ENCODE measurements around the gene RAB30. TPM values are rescaled to one million over a fixed set of nuclear protein-coding genes. Genes with fewer than 3 reads are reported as not detected.

Gene RAB30
- polyA plus RNA-seq, 3 donors, result 0.11 to 0.67 (median 0.54) TPM

DNA sequence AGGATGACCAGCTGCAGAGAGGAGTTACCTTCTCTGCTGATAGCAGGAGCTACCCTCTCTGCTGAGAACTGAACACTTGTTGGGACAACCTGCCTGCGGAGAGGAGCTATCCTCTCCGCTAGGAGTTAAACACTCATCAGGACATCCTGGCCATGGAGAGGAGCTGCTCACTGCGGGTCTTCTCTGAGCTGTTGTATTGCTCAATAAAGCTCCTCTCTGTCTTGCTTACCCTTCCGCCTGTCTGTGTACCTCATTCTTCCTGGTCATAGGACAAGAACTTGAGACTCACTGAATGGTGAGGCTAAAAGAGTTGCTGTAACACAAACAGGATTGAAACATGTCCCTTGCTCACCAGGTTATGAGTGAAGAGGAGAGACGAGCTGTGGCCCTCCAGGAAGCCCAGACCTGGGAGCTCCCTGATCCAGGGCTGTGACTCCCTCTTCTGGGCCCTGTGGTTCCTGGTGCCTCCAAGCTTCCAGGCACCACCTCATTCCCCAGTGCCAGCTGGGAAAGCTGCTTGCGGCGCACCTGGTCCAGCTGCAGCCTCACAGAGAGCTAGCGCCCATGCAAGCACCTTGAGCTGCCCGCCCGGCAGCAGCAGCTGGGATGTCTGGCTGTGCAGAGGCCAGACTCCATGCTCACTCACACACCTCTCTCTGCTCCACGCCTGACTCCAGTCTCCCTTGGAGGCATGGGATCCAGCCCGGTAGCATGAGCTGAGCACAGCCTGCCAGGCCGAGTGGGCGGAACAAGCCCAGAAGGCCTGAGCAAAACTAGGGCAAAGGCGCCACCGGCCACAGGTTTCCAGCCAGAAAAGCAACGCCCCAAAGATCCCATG lies 50.5 kb downstream of the RAB30 start:
- 90% methylated on average over 10 of the region's 17 CpGs for WGBS (ENCODE audit: insufficient coverage)
- intact Hi-C loops (cut with micrococcal nuclease), result no loop called here
- no peak overlapping the region for H3K4me3 Mint-ChIP-seq
- H3K4me2 ChIP-seq (replicated peaks; ENCODE audit: extremely low read depth, low read length, poor library complexity, severe bottlenecking), result no peak overlapping the region
- H3K4me1 Mint-ChIP-seq, result no peaks in the 10 kb centered on the region
- TF ChIP-seq CTCF (IDR thresholded peaks at IDR 0.05), result no peak
- H3K36me3 ChIP-seq (replicated peaks in 1 of 2; ENCODE audit: control insufficient read depth in 1 of 2, insufficient read depth in 2 of 2, low read length in 2 of 2), result no peaks in the 10 kb centered on the region
- peaks cover 0 to 16% (median 2%) of the 10 kb centered on the region in 7 donors for H3K9me3 Mint-ChIP-seq
- no peaks in the 10 kb centered on the region for H4K20me1 ChIP-seq (ENCODE audit: insufficient read depth, low read length)
- H3K9me3 ChIP-seq (replicated peaks in 1 of 2; ENCODE audit: control insufficient read depth in 1 of 2, insufficient read depth in 1 of 2, low read length in 2 of 2), result peaks cover 0 to 20% of the 10 kb centered on the region in 2 donors
- H3K36me3 Mint-ChIP-seq, result no peaks in the 10 kb centered on the region
- no peak overlapping the region for H3K4me3 ChIP-seq (replicated peaks in 1 of 3; ENCODE audit: low read depth in 2 of 3, low read length in 3 of 3)
- H2AFZ ChIP-seq (ENCODE audit: insufficient read depth, low read depth, low read length, poor library complexity, severe bottlenecking), result no peak overlapping the region
- peaks cover 0 to 5% (median 2%) of the 10 kb centered on the region in 3 donors for H3K27me3 Mint-ChIP-seq (ENCODE audit: low read depth in 3 of 3)
- H3K9ac ChIP-seq (ENCODE audit: insufficient read depth, low read length, poor library complexity, severe bottlenecking), result no peak overlapping the region
- H3K4me1 ChIP-seq (ENCODE audit: control insufficient read depth in 1 of 2, insufficient read depth in 2 of 2, low read length in 2 of 2), result no peaks in the 10 kb centered on the region
- H3K27me3 ChIP-seq (ENCODE audit: control insufficient read depth in 2 of 2, insufficient read depth in 2 of 2, low read length in 2 of 2), result no peaks in the 10 kb centered on the region
- H3K27ac ChIP-seq (ENCODE audit: low read depth in 1 of 2, low read length in 2 of 2), result no peak overlapping the region
- no peak for DNase-seq
- peak overlapping the region in 1 of 7 donors; percentile 13 for H3K27ac Mint-ChIP-seq
- H3K79me2 ChIP-seq (ENCODE audit: insufficient read depth, low read length), result no peaks in the 10 kb centered on the region

GRCh38 chr11:83019888-83020579 lies 51.7 kb downstream of the RAB30 start:
- H3K27me3 ChIP-seq (ENCODE audit: control insufficient read depth in 2 of 2, insufficient read depth in 2 of 2, low read length in 2 of 2), result no peaks in the 10 kb centered on the region
- H3K9me3 ChIP-seq (replicated peaks in 1 of 2; ENCODE audit: control insufficient read depth in 1 of 2, insufficient read depth in 1 of 2, low read length in 2 of 2), result peaks cover 0 to 20% of the 10 kb centered on the region in 2 donors
- no peaks in the 10 kb centered on the region for H3K4me1 ChIP-seq (ENCODE audit: control insufficient read depth in 1 of 2, insufficient read depth in 2 of 2, low read length in 2 of 2)
- no peaks in the 10 kb centered on the region for H3K4me1 Mint-ChIP-seq
- H3K4me3 Mint-ChIP-seq, result no peak overlapping the region
- intact Hi-C loops (cut with micrococcal nuclease), result no loop called here
- H3K27me3 Mint-ChIP-seq (ENCODE audit: low read depth in 3 of 3), result peaks cover 0 to 8% (median 2%) of the 10 kb centered on the region in 3 donors
- peaks cover 0 to 16% (median 2%) of the 10 kb centered on the region in 7 donors for H3K9me3 Mint-ChIP-seq
- no peaks in the 10 kb centered on the region for H3K36me3 Mint-ChIP-seq
- no peak overlapping the region for H3K27ac ChIP-seq (ENCODE audit: low read depth in 1 of 2, low read length in 2 of 2)
- no peak for TF ChIP-seq CTCF (IDR thresholded peaks at IDR 0.05)
- H2AFZ ChIP-seq (ENCODE audit: insufficient read depth, low read depth, low read length, poor library complexity, severe bottlenecking), result no peak overlapping the region
- H3K4me3 ChIP-seq (replicated peaks in 1 of 3; ENCODE audit: low read depth in 2 of 3, low read length in 3 of 3), result no peak overlapping the region
- no peak for DNase-seq
- H3K4me2 ChIP-seq (replicated peaks; ENCODE audit: extremely low read depth, low read length, poor library complexity, severe bottlenecking), result no peak overlapping the region
- WGBS (ENCODE audit: insufficient coverage), result 95% methylated on average over 11 of the region's 12 CpGs
- H3K36me3 ChIP-seq (replicated peaks in 1 of 2; ENCODE audit: control insufficient read depth in 1 of 2, insufficient read depth in 2 of 2, low read length in 2 of 2), result no peaks in the 10 kb centered on the region
- no peak overlapping the region for H3K27ac Mint-ChIP-seq
- no peaks in the 10 kb centered on the region for H4K20me1 ChIP-seq (ENCODE audit: insufficient read depth, low read length)
- H3K79me2 ChIP-seq (ENCODE audit: insufficient read depth, low read length), result no peaks in the 10 kb centered on the region
- no peak overlapping the region for H3K9ac ChIP-seq (ENCODE audit: insufficient read depth, low read length, poor library complexity, severe bottlenecking)

Data from CD14-positive monocyte (primary cell).